Panc1 (cell line): Measurements from ENCODE around the gene HMHB1. TPM values are rescaled to one million over a fixed set of nuclear protein-coding genes. Genes with fewer than 3 reads are reported as not detected.

Experiments
- ATAC-seq: fragments of 200-7000 bp; cut with Tn5 transposase; 2 replicates; pipeline ENCODE4 v1.9.1; 2020; ENCODE audit warnings: mild to moderate bottlenecking, moderate library complexity
- BruUV-seq: library from RNA; stranded (reverse); fragments of 400-500 nt; replicated peaks from 2 replicates; lab custom pipeline; 2021; lab: Mats Ljungman, UMichigan
- CTCF ChIA-PET: fragments of 300-600 bp; sonication (Branson Sonifier 250); formaldehyde crosslinking; loops from one replicate; lab custom pipeline; 2022; ENCODE audit warnings: antibody characterized with exemption; lab: Charles Lee
- POLR2A ChIA-PET: fragments of 300-600 bp; sonication (Branson Sonifier 250); formaldehyde crosslinking; loops from one replicate; lab custom pipeline; 2022; ENCODE audit warnings: antibody characterized with exemption; lab: Charles Lee
- DNase-seq: peaks from one replicate; pipeline ENCODE4 v3.0.0-alpha.2; 2010; ENCODE audit warnings: low read depth, low spot score
- H3K27ac ChIP-seq: 2 replicates; pipeline ENCODE4 v1.5.1; 2011; ENCODE audit warnings: mild to moderate bottlenecking, low read length, inconsistent platforms
- H3K27me3 ChIP-seq: fragments of 200-500 bp; sonication (Bioruptor generic); 2 replicates; pipeline ENCODE4 v1.6.0; 2014; ENCODE audit warnings: low read length, inconsistent platforms; ENCODE audit not compliant: control insufficient read depth, insufficient read depth
- H3K36me3 ChIP-seq: fragments of 200-500 bp; sonication (Bioruptor generic); 2 replicates; pipeline ENCODE4 v1.5.1; 2014; ENCODE audit warnings: inconsistent platforms, mild to moderate bottlenecking, low read length, moderate library complexity; ENCODE audit not compliant: control insufficient read depth, insufficient read depth
- H3K4me1 ChIP-seq: 2 replicates; pipeline ENCODE4 v1.5.1; 2011; ENCODE audit warnings: inconsistent platforms, mild to moderate bottlenecking, low read length, moderate library complexity; ENCODE audit not compliant: control insufficient read depth, insufficient read depth
- H3K4me3 ChIP-seq, 2 experiments: 2 replicates each; pipeline ENCODE4 v1.5.1; 2011 to 2012; ENCODE audit warnings: low read depth in 2 of 2, low read length in 2 of 2, mild to moderate bottlenecking in 2 of 2, inconsistent platforms in 1 of 2, moderate library complexity in 1 of 2
- H3K9me3 ChIP-seq: fragments of 200-500 bp; sonication (Bioruptor generic); 2 replicates; pipeline ENCODE4 v1.5.1; 2014; ENCODE audit warnings: low read depth, mild to moderate bottlenecking, inconsistent platforms, low read length, moderate library complexity; ENCODE audit not compliant: control insufficient read depth, insufficient read depth
- CTCF ChIP-seq: fragments of 450-650 bp; IDR thresholded peaks from 2 replicates; pipeline ENCODE4 v1.5.1; 2017; ENCODE audit warnings: mild to moderate bottlenecking
- POLR2AphosphoS5 ChIP-seq: IDR thresholded peaks from 2 replicates; pipeline ENCODE4 v1.6.1; 2012; ENCODE audit warnings: mild to moderate bottlenecking, low read depth, low read length, moderate library complexity
- REST ChIP-seq, 2 experiments: IDR thresholded peaks; 2 replicates each; pipeline ENCODE4 v1.6.1; 2011 to 2012; ENCODE audit warnings: low read depth in 2 of 2, control low read depth in 1 of 2, low read length in 1 of 2, mild to moderate bottlenecking in 1 of 2, moderate library complexity in 1 of 2; ENCODE audit not compliant: insufficient read depth in 1 of 2
- SIN3A ChIP-seq: IDR thresholded peaks from 2 replicates; pipeline ENCODE4 v1.6.1; 2012; ENCODE audit warnings: low read depth, mild to moderate bottlenecking, low read length, moderate library complexity, borderline replicate concordance; ENCODE audit not compliant: insufficient read depth
- TCF7L2 ChIP-seq: IDR thresholded peaks from 2 replicates; pipeline ENCODE4 v1.6.1; 2011; ENCODE audit warnings: mild to moderate bottlenecking, low read depth, low read length, inconsistent platforms
- in situ Hi-C: cut with HindIII; loops from 2 replicates; pipeline ENCODE4 v1.10.0; 2016; ENCODE audit warnings: low sequenced_read_pairs, low pct_unique_long_range_greater_than_20kb
- intact Hi-C: fragments of 100-400 bp; cut with micrococcal nuclease; formaldehyde crosslinking; loops from one replicate; pipeline ENCODE4 v1.10.0; 2022; ENCODE audit not compliant: unreplicated experiment
- total RNA-seq: library from RNA; stranded (reverse); gene quantifications from one replicate; pipeline ENCODE4 v1.2.1, GENCODE V29; 2021; ENCODE audit not compliant: unreplicated experiment

The HMHB1 gene
- total RNA-seq, 1 experiment from 2014 or later, result not detected

- in situ Hi-C loops (no loop called here), intact Hi-C loops (no loop called here)
- no peaks in the 10 kb centered on the region for H3K36me3 ChIP-seq
- no TSS peak for BruUV-seq
- DNase-seq, result no peak
- ATAC-seq, result no peak
- no peak overlapping the region for H3K4me3 ChIP-seq
- H3K9me3 ChIP-seq, result no peaks in the 10 kb centered on the region
- H3K27me3 ChIP-seq, result no peaks in the 10 kb centered on the region
- H3K4me1 ChIP-seq, result no peaks in the 10 kb centered on the region
- TF ChIP-seq POLR2AphosphoS5 (no peak), REST (IDR thresholded peaks at IDR 0.05; ENCODE audit: insufficient read depth in 1 of 2, low read depth in 2 of 2, low read length in 1 of 2) (no peak), TCF7L2 (no peak), SIN3A (no peak), CTCF (no peak)
- POLR2A ChIA-PET, result no interaction called here
- H3K27ac ChIP-seq, result no peak overlapping the region
- CTCF ChIA-PET, result no interaction called here
Observed at GRCh38 chr5:143775258-143775657, 36.7 kb upstream of the HMHB1 start.

GRCh38 chr5:143776951-143777350 lies 35.0 kb upstream of the HMHB1 start:
- no peak for DNase-seq
- CTCF ChIA-PET, result no interaction called here
- no peaks in the 10 kb centered on the region for H3K4me1 ChIP-seq
- POLR2A ChIA-PET, result no interaction called here
- BruUV-seq, result no TSS peak
- H3K36me3 ChIP-seq, result no peaks in the 10 kb centered on the region
- H3K9me3 ChIP-seq, result no peaks in the 10 kb centered on the region
- in situ Hi-C loops, result no loop called here
- H3K27me3 ChIP-seq, result no peaks in the 10 kb centered on the region
- no peak for TF ChIP-seq POLR2AphosphoS5
- no peak for TF ChIP-seq CTCF
- TF ChIP-seq SIN3A, result no peak
- no peak for TF ChIP-seq TCF7L2
- TF ChIP-seq REST (IDR thresholded peaks at IDR 0.05; ENCODE audit: insufficient read depth in 1 of 2, low read depth in 2 of 2, low read length in 1 of 2), result no peak
- intact Hi-C loops, result no loop called here
- no peak overlapping the region for H3K4me3 ChIP-seq
- no peak overlapping the region for H3K27ac ChIP-seq
- ATAC-seq, result no peak
